A549 (cell line): ENCODE measurements around the gene FBXL7. TPM values are rescaled to one million over a fixed set of nuclear protein-coding genes. Genes with fewer than 3 reads are reported as not detected.

Source experiments
- ATAC-seq, 2 experiments: fragments of 200-7000 bp in 1 of 2; fragments of >200 bp in 1 of 2; cut with Nextera tagmentation in 1 of 2; cut with Tn5 transposase in 1 of 2; 3 replicates each; pipeline versions ENCODE4 v1.8.0 to v1.9.1; 2018 to 2020; ENCODE audit warnings: mild to moderate bottlenecking in 1 of 2, moderate library complexity in 1 of 2
- CTCF ChIA-PET: fragments of 300-600 bp; sonication (Branson Sonifier 250); formaldehyde crosslinking; extraction: SDS; loops from one replicate; lab custom pipeline; 2021; ENCODE audit warnings: antibody characterized with exemption, inconsistent platforms; lab: Yijun Ruan, JAX
- POLR2A ChIA-PET: fragments of 350-600 bp; formaldehyde crosslinking; extraction: SDS; loops from one replicate; lab custom pipeline; 2021; ENCODE audit warnings: antibody characterized with exemption, inconsistent platforms; lab: Yijun Ruan, JAX
- DNase-seq, 2 experiments: peaks; one replicate each; pipeline versions ENCODE4 v3.0.0 to v3.0.0-alpha.2; 2011 to 2016; ENCODE audit warnings: low read depth in 1 of 2, low spot score in 1 of 2
- FAIRE-seq: peaks from 2 replicates; lab custom pipeline; 2011; peaks lifted over from hg19 to GRCh38; lab: Jason Lieb, UNC
- H3K27ac ChIP-seq, 2 experiments: fragments of >200 bp; sonication (Bioruptor Twin); formaldehyde crosslinking; 3 replicates each; pipeline ENCODE4 v1.5.1; 2016 to 2017
- H3K4me1 ChIP-seq: fragments of >200 bp; sonication (Bioruptor Twin); formaldehyde crosslinking; 3 replicates; pipeline ENCODE4 v1.6.1; 2016
- H3K4me2 ChIP-seq: fragments of >200 bp; sonication (Bioruptor Twin); formaldehyde crosslinking; 3 replicates; pipeline ENCODE4 v1.6.1; 2016
- H3K4me3 ChIP-seq: fragments of >200 bp; sonication (Bioruptor Twin); formaldehyde crosslinking; 3 replicates; pipeline ENCODE4 v1.5.1; 2016
- H3K9me3 ChIP-seq: fragments of >200 bp; sonication (Bioruptor Twin); formaldehyde crosslinking; 3 replicates; pipeline ENCODE4 v1.6.1; 2016
- ATOH8 ChIP-seq: fragments of 250-450 bp; sonication (Bioruptor Pico); IDR thresholded peaks from 2 replicates; pipeline ENCODE4 v1.5.0; 2020; ENCODE audit warnings: low read depth, mild to moderate bottlenecking, moderate library complexity
- CBX2 ChIP-seq: fragments of 200-600 bp; sonication (generic); IDR thresholded peaks from 2 replicates; pipeline ENCODE4 v1.6.1; 2016; ENCODE audit warnings: low read depth, mild to moderate bottlenecking, borderline replicate concordance
- CBX8 ChIP-seq: fragments of 200-600 bp; sonication (generic); IDR thresholded peaks from 2 replicates; pipeline ENCODE4 v1.6.1; 2016
- EP300 ChIP-seq, 2 experiments: fragments of >200 bp; sonication (Bioruptor Twin); formaldehyde crosslinking; IDR thresholded peaks; 2 replicates in 1 of 2; 3 replicates in 1 of 2; pipeline ENCODE4 v1.6.1; 2016 to 2017
- ESRRA ChIP-seq: fragments of 150-350 bp; IDR thresholded peaks from 2 replicates; pipeline ENCODE4 v1.6.1; 2014; ENCODE audit warnings: mild to moderate bottlenecking, low read length, borderline replicate concordance
- FOSL2 ChIP-seq, 2 experiments: fragments of 450-650 bp in 1 of 2; fragments of >200 bp in 1 of 2; sonication (Bioruptor Twin) in 1 of 2; formaldehyde crosslinking; IDR thresholded peaks; 2 replicates each; pipeline versions ENCODE4 v1.5.0 to v1.6.1; 2016 to 2020; ENCODE audit warnings: mild to moderate bottlenecking in 1 of 2, moderate library complexity in 1 of 2
- FOXS1 ChIP-seq: fragments of 250-450 bp; sonication (Bioruptor Pico); IDR thresholded peaks from 2 replicates; pipeline ENCODE4 v1.5.0; 2020; ENCODE audit warnings: mild to moderate bottlenecking, moderate library complexity
- HDAC2 ChIP-seq: fragments of 200-600 bp; sonication (generic); IDR thresholded peaks from 2 replicates; pipeline ENCODE4 v1.6.1; 2016
- HOXA7 ChIP-seq: fragments of 250-450 bp; sonication (Bioruptor Pico); IDR thresholded peaks from 2 replicates; pipeline ENCODE4 v1.5.0; 2020; ENCODE audit warnings: mild to moderate bottlenecking, moderate library complexity
- HOXB13 ChIP-seq: fragments of 250-450 bp; sonication (Bioruptor Pico); IDR thresholded peaks from 2 replicates; pipeline ENCODE4 v1.5.0; 2020; ENCODE audit warnings: low read depth, mild to moderate bottlenecking, moderate library complexity
- MAFK ChIP-seq: fragments of 450-650 bp; IDR thresholded peaks from 2 replicates; pipeline ENCODE4 v1.6.1; 2014; ENCODE audit not compliant: partially characterized antibody
- MYC ChIP-seq: IDR thresholded peaks from 2 replicates; pipeline ENCODE4 v1.6.1; 2012; ENCODE audit warnings: mild to moderate bottlenecking, inconsistent platforms, low read length, improper control_type of control experiment, borderline replicate concordance
- NPAS2 ChIP-seq: fragments of 250-450 bp; sonication (Bioruptor Pico); IDR thresholded peaks from 2 replicates; pipeline ENCODE4 v1.8.0; 2022; ENCODE audit warnings: mild to moderate bottlenecking, moderate library complexity, borderline replicate concordance
- PHF8 ChIP-seq: fragments of 200-600 bp; sonication (generic); IDR thresholded peaks from 2 replicates; pipeline ENCODE4 v1.6.1; 2016; ENCODE audit warnings: low read depth, mild to moderate bottlenecking, antibody characterized with exemption, moderate library complexity, borderline replicate concordance
- POLR2AphosphoS2 ChIP-seq: conservative IDR thresholded peaks from 2 replicates; pipeline ENCODE4 v1.6.1; 2012; ENCODE audit warnings: low read length, improper control_type of control experiment, inconsistent platforms
- RARB ChIP-seq: fragments of 250-450 bp; sonication (Bioruptor Pico); IDR thresholded peaks from 2 replicates; pipeline ENCODE4 v1.8.0; 2021; ENCODE audit warnings: mild to moderate bottlenecking, moderate library complexity
- RCOR1 ChIP-seq: fragments of 150-350 bp; IDR thresholded peaks from 2 replicates; pipeline ENCODE4 v1.6.1; 2014; ENCODE audit warnings: antibody characterized with exemption, low read length, low read depth
- REST ChIP-seq: fragments of 200-600 bp; sonication (generic); IDR thresholded peaks from 2 replicates; pipeline ENCODE4 v1.6.1; 2016; ENCODE audit warnings: antibody characterized with exemption, mild to moderate bottlenecking, moderate library complexity
- RFX5 ChIP-seq: fragments of 450-650 bp; IDR thresholded peaks from 2 replicates; pipeline ENCODE4 v1.7.1; 2014; ENCODE audit warnings: antibody characterized with exemption, mild to moderate bottlenecking, moderate library complexity
- SMC3 ChIP-seq: fragments of >200 bp; sonication (Bioruptor Twin); formaldehyde crosslinking; IDR thresholded peaks from 3 replicates; pipeline ENCODE4 v1.6.1; 2018; ENCODE audit warnings: inconsistent platforms
- ZC3H11A ChIP-seq: fragments of 450-650 bp; IDR thresholded peaks from 2 replicates; pipeline ENCODE4 v1.6.1; 2014; ENCODE audit warnings: antibody characterized with exemption, mild to moderate bottlenecking
- ZNF302 ChIP-seq: fragments of 250-450 bp; sonication (Bioruptor Pico); IDR thresholded peaks from 2 replicates; pipeline ENCODE4 v1.9.0; 2021; ENCODE audit warnings: inconsistent platforms, mild to moderate bottlenecking, moderate library complexity
- ZSCAN20 ChIP-seq: fragments of 250-450 bp; sonication (Bioruptor Pico); IDR thresholded peaks from 2 replicates; pipeline ENCODE4 v1.8.0; 2022; ENCODE audit warnings: mild to moderate bottlenecking, moderate library complexity
- WGBS: methylation state at CpG from one replicate; pipeline ENCODE4 v1.1.6; 2017; ENCODE audit errors: missing lambda C conversion rate; 5-methylcytosine and 5-hydroxymethylcytosine counted together
- polyA plus RNA-seq, 4 experiments: library from polyadenylated mRNA; depleted of rRNA in 3 of 4; stranded (reverse); fragments of >200 nt; fragmentation: RNase III in 1 of 4; extraction: RNeasy Plus Mini Kit Qiagen cat#74134 plus additional on column Dnase treatment in 1 of 4; gene quantifications; 2 replicates in 3 of 4; 3 replicates in 1 of 4; pipeline ENCODE4 v1.2.3, GENCODE V29; 2011 to 2017
- TF ChIP-seq, protein P1 (sequence below): fragments of 150-350 bp; IDR thresholded peaks from 2 replicates; pipeline ENCODE4 v1.6.1; 2014; ENCODE audit warnings: low read depth, mild to moderate bottlenecking, low read length
- TF ChIP-seq, protein P2 (sequence below): IDR thresholded peaks from 2 replicates; pipeline ENCODE4 v1.6.1; 2012
- TF ChIP-seq, protein P3 (sequence below): fragments of >200 bp; sonication (Bioruptor Twin); formaldehyde crosslinking; IDR thresholded peaks from 3 replicates; pipeline ENCODE4 v1.5.1; 2016
- TF ChIP-seq, protein P4 (sequence below): fragments of 450-650 bp; IDR thresholded peaks from 2 replicates; pipeline ENCODE4 v1.6.1; 2014; ENCODE audit warnings: antibody characterized with exemption

Gene FBXL7
- polyA plus RNA-seq, 2 of the 4 experiments (the other 2 are of a cell fraction) = 0.90 to 1.7 TPM

DNA sequence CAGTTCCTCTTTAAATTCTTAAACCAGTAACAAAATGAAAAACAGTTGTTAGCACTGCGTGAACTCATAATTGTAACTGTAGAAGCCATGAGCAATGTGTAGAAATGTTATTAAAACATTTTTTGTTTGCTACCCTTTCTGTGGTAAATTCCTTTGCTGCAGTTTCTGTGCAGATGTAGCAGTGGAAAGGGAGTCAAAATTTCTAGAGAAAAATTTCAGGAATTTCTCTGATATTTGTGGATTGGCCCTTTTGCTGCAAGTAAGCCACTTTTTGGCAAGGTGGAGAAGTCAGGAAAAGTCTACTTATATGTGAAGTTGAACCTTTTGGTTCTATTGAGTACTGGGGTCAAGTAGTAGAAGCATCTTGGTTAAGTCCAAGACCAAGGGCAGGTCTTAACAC lies 10.1 kb downstream of the FBXL7 start:
- FAIRE-seq (no peak), ATAC-seq (no peak), DNase-seq (no peak)
- Histone ChIP-seq H3K4me3 (no peak overlapping the region), H3K4me2 (no peak overlapping the region), H3K9me3 (no peaks in the 10 kb centered on the region), H3K27ac (no peak overlapping the region), H3K4me1 (no peaks in the 10 kb centered on the region)
- POLR2A ChIA-PET = no interaction called here
- TF ChIP-seq HOXA7 (CRISPR knock-in tag) (no peak), RARB (CRISPR knock-in tag) (no peak), POLR2AphosphoS2 (no peak), PHF8 (no peak), RCOR1 (no peak), RFX5 (no peak), MYC (no peak), EP300 (IDR thresholded peaks at IDR 0.05) (no peak), NPAS2 (CRISPR knock-in tag) (no peak), ZSCAN20 (CRISPR knock-in tag) (no peak), CBX2 (no peak), CBX8 (no peak), HDAC2 (no peak), MAFK (no peak), SMC3 (no peak)
- TF ChIP-seq, protein P1, sequence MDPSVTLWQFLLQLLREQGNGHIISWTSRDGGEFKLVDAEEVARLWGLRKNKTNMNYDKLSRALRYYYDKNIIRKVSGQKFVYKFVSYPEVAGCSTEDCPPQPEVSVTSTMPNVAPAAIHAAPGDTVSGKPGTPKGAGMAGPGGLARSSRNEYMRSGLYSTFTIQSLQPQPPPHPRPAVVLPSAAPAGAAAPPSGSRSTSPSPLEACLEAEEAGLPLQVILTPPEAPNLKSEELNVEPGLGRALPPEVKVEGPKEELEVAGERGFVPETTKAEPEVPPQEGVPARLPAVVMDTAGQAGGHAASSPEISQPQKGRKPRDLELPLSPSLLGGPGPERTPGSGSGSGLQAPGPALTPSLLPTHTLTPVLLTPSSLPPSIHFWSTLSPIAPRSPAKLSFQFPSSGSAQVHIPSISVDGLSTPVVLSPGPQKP = no peak
- TF ChIP-seq, protein P2, sequence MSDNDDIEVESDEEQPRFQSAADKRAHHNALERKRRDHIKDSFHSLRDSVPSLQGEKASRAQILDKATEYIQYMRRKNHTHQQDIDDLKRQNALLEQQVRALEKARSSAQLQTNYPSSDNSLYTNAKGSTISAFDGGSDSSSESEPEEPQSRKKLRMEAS = no peak
- CTCF ChIA-PET = interaction anchor here (1.4 kb wide), 1 partner anchor 12 kb away, joined by 4 read pairs; no protein-coding TSS in a partner anchor
- WGBS = 31% methylated on average over 1 of the region's 1 CpG

GRCh38 chr5:15510831-15511230 lies 10.9 kb downstream of the FBXL7 start:
- ATAC-seq = no peak

DNA sequence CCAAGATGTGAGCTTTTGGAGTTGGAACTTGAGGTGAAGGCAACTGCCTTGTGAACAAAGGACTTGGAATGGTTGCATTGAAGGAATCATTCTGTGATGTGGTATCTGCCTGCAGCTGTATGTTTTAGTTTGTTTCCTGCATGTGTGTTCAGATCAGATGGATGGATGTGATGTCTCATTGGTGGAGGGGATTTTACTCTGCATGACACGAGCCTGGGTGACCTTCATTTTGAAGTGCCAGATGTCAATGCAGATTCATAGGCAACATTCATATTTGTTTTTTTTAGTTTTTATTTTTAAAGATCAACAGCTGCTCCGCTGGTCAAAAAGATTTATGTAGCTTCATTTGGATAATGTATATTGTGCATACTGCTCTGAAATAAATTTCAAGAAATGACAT lies 13.5 kb downstream of the FBXL7 start:
- 20% methylated on average over 2 of the region's 2 CpGs for WGBS
- ChIA-PET CTCF (no interaction called here), POLR2A (no interaction called here)
- H3K27ac ChIP-seq = no peak overlapping the region
- FAIRE-seq (no peak), DNase-seq (no peak), ATAC-seq (no peak)
- H3K4me3 ChIP-seq = no peak overlapping the region
- H3K9me3 ChIP-seq = no peaks in the 10 kb centered on the region
- H3K4me2 ChIP-seq = no peak overlapping the region
- no peaks in the 10 kb centered on the region for H3K4me1 ChIP-seq
- no peak for TF ChIP-seq EP300 (IDR thresholded peaks at IDR 0.05)
- no peak for TF ChIP-seq ZNF302 (CRISPR knock-in tag)
- TF ChIP-seq ATOH8 (CRISPR knock-in tag) = no peak
- TF ChIP-seq FOXS1 (CRISPR knock-in tag) = no peak
- TF ChIP-seq ESRRA = no peak
- TF ChIP-seq, protein P3, sequence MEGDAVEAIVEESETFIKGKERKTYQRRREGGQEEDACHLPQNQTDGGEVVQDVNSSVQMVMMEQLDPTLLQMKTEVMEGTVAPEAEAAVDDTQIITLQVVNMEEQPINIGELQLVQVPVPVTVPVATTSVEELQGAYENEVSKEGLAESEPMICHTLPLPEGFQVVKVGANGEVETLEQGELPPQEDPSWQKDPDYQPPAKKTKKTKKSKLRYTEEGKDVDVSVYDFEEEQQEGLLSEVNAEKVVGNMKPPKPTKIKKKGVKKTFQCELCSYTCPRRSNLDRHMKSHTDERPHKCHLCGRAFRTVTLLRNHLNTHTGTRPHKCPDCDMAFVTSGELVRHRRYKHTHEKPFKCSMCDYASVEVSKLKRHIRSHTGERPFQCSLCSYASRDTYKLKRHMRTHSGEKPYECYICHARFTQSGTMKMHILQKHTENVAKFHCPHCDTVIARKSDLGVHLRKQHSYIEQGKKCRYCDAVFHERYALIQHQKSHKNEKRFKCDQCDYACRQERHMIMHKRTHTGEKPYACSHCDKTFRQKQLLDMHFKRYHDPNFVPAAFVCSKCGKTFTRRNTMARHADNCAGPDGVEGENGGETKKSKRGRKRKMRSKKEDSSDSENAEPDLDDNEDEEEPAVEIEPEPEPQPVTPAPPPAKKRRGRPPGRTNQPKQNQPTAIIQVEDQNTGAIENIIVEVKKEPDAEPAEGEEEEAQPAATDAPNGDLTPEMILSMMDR = no peak
- no peak for TF ChIP-seq RARB (CRISPR knock-in tag)
- no peak for TF ChIP-seq HDAC2
- TF ChIP-seq MAFK = no peak
- TF ChIP-seq CBX2 = no peak
- no peak for TF ChIP-seq ZC3H11A
- no peak for TF ChIP-seq REST

More at GRCh38 chr5:15510831-15511230, 10.9 kb downstream of the FBXL7 start:
- 19% methylated on average over 3 of the region's 3 CpGs for WGBS
- no peak overlapping the region for H3K4me3 ChIP-seq
- no peak overlapping the region for H3K4me2 ChIP-seq
- no peaks in the 10 kb centered on the region for H3K9me3 ChIP-seq
- ChIA-PET CTCF (interaction anchor here (1.5 kb wide), 1 partner anchor 11 kb away, joined by 3 read pairs; no protein-coding TSS in a partner anchor), POLR2A (no interaction called here)
- H3K4me1 ChIP-seq = no peaks in the 10 kb centered on the region
- no peak for FAIRE-seq
- no peak overlapping the region for H3K27ac ChIP-seq
- no peak for DNase-seq
- TF ChIP-seq ZC3H11A (no peak), ESRRA (no peak), FOXS1 (CRISPR knock-in tag) (no peak), HOXB13 (CRISPR knock-in tag) (no peak), FOSL2 (IDR thresholded peaks at IDR 0.05) (no peak), FOSL2 (CRISPR knock-in tag; IDR thresholded peaks at IDR 0.05) (no peak)
- TF ChIP-seq, protein P4, sequence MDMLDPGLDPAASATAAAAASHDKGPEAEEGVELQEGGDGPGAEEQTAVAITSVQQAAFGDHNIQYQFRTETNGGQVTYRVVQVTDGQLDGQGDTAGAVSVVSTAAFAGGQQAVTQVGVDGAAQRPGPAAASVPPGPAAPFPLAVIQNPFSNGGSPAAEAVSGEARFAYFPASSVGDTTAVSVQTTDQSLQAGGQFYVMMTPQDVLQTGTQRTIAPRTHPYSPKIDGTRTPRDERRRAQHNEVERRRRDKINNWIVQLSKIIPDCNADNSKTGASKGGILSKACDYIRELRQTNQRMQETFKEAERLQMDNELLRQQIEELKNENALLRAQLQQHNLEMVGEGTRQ = no peak
